Raji (cell line): ENCODE results near the gene ACOT6.

Experiments used
- POLR2A ChIP-seq: IDR thresholded peaks from 2 replicates; pipeline ENCODE4 v1.6.1; 2011; ENCODE audit warnings: low read depth, low read length, control low read depth; ENCODE audit not compliant: insufficient read depth

The ACOT6 gene

DNA sequence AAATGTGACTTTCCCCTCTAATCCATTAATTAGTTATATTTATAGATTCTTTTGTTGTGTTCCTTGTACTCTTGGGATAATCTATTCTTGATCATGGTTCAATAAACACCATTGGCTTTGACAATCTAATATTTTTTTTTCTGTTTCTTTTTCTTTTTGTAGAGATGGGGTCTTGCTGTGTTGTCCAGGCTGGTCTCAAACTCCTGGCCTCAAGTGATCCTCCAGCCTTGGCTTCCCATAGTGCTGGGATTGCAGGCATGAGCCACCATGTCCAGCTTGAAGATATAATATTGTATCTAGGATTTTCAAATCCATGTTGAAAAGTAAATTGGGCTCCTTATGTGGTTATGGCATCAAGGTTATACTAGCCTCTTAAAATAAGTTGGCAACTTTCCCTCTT lies 38.7 kb downstream of the ACOT6 start:
- no peak for TF ChIP-seq POLR2A

- no peak for TF ChIP-seq POLR2A
These were observed 43.5 kb downstream of the ACOT6 start for GRCh38 chr14:73655851-73656250.

GRCh38 chr14:73660511-73660910 lies 48.2 kb downstream of the ACOT6 start:
- TF ChIP-seq POLR2A: no peak

DNA sequence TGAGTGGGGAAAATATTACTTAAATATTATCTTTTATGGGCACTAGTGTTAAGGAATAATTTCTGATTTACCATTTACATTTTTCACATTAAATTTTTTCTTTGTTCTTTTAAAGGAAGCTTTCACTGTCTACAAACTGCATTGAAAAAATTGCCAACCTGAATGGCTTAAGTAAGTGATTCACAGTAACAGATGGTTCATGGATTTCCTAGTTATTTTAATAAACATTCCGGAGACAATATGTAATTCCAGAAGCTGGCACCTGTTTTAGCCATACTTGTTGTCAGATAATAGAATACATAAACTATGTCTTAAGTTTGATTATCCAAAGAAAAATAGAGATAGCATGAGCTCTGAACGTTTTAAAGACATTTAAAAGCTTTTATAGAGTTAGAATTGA lies 49.6 kb downstream of the ACOT6 start:
- TF ChIP-seq POLR2A: no peak

GRCh38 chr14:73662487-73662943 lies 50.2 kb downstream of the ACOT6 start:
- no peak for TF ChIP-seq POLR2A

- TF ChIP-seq POLR2A: no peak
These were observed 51.4 kb downstream of the ACOT6 start for GRCh38 chr14:73663548-73664212.

- no peak for TF ChIP-seq POLR2A
These were observed 52.8 kb downstream of the ACOT6 start for GRCh38 chr14:73665130-73665529.

GRCh38 chr14:73666583-73666982 lies 54.3 kb downstream of the ACOT6 start:
- no peak for TF ChIP-seq POLR2A

DNA sequence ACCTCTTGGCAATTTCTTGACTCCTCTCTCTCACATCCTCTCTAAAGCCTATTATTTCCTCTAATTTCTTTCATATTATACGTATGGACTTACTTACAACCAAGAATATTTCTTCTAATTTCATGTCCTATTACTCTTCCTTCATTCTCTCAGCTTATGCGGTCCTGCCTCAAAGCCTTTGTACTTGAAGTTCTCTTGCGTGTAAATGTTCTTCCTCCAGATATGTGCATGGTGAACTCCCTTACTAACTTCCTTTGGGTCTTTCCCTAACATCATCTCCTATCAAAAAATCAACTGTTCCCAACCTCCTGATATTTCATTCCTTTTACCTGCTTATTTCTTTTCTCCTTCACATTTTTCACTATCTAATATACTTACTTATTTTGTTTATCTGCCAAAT lies 55.5 kb downstream of the ACOT6 start:
- no peak for TF ChIP-seq POLR2A
